HG03039 (cell line): Measurements from ENCODE around the gene FIZ1.

ENCODE experiments used
- ATAC-seq: cut with Tn5 transposase; IDR thresholded peaks from one replicate; pipeline ENCODE4 v1.9.1; 2021; ENCODE audit warnings: mild to moderate bottlenecking, moderate library complexity; ENCODE audit not compliant: unreplicated experiment

FIZ1 gene

GRCh38 chr19:55544776-55545439, 54.4 kb downstream of the FIZ1 start:
- ATAC-seq, result no peak

GRCh38 chr19:55544014-55544413, 55.3 kb downstream of the FIZ1 start:
- no peak for ATAC-seq

DNA sequence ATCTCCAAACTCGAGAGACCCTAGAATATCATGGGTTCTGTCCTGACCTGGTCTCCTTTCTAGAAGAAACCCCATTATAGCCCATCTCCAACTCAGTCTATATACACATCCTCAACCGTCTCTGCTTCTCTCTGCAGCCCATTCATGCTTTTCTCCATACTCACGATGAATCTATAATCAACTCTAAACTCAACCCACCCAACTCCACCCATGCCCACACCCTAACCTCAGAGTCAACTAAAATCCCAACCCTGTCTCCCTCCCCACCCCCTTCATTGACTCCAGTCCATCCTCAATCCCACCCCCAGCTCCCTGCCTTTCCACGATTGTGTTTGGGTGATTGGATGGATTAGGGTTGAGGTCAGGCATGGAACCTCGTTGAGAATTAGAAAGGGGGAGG, 55.8 kb downstream of the FIZ1 start:
- ATAC-seq, result no peak

DNA sequence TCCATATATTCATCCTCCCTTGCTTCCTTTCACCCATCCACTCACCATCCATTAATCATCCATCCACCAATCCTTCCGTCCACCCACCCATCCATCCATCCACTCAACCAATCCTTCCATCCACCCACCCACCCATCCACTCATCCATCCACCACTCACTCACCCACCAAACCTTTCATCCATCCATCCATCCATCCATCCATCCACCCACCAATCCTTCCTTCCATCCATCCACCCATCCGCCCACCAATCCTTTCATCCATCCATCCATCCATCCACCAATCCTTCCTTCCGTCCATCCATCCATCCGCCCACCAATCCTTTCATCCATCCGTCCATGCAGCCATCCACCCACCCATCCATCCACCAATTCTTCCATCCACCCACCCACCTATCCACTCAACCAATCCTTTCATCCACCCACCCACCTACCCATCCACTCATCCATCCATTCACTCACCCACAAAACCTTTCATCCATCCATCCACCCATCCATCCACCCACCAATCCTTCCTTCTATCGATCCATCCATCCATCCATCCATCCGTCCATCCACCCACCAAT, 56.9 kb downstream of the FIZ1 start:
- no peak for ATAC-seq
